IPS-20b (cell line): ENCODE results near the gene FABP6.
"Not testable (repeated sequence)": the region's sequence is repeated elsewhere in the genome, so short reads cannot be mapped to it uniquely, and the experiment has no call there.

ENCODE experiments used
- H3K27ac ChIP-seq: one replicate; pipeline ENCODE4 v1.5.1; 2013; ENCODE audit warnings: low read length
- H3K27me3 ChIP-seq: 2 replicates; pipeline ENCODE4 v1.6.1; 2013; ENCODE audit warnings: mild to moderate bottlenecking, low read length, inconsistent platforms; ENCODE audit not compliant: insufficient read depth
- H3K36me3 ChIP-seq: 2 replicates; pipeline ENCODE4 v1.6.1; 2013; ENCODE audit warnings: low read depth, mild to moderate bottlenecking, inconsistent platforms, low read length, moderate library complexity; ENCODE audit not compliant: insufficient read depth
- H3K4me1 ChIP-seq: 2 replicates; pipeline ENCODE4 v1.6.1; 2013; ENCODE audit warnings: mild to moderate bottlenecking, control low read depth, inconsistent platforms, low read length, moderate library complexity; ENCODE audit not compliant: insufficient read depth
- H3K4me3 ChIP-seq: 2 replicates; pipeline ENCODE4 v1.5.1; 2013; ENCODE audit warnings: mild to moderate bottlenecking, low read length, inconsistent platforms
- H3K9ac ChIP-seq: 2 replicates; pipeline ENCODE4 v1.6.1; 2013; ENCODE audit warnings: low read depth, mild to moderate bottlenecking, inconsistent platforms, low read length, moderate library complexity
- H3K9me3 ChIP-seq: 2 replicates; pipeline ENCODE4 v1.6.1; 2013; ENCODE audit warnings: mild to moderate bottlenecking, low read depth, low read length, inconsistent platforms; ENCODE audit not compliant: insufficient read depth

The FABP6 gene

GRCh38 chr5:160229190-160229742 is at the start of gene FABP6:
Gene FABP6, plus strand, starts transcription at chr5:160229506. Its CDS starts 52 bp downstream, at chr5:160229558.
- H3K9ac ChIP-seq, result no peak within 1 kb of the TSS
- no peak within 1 kb of the TSS for H3K4me3 ChIP-seq
- no peaks in the 10 kb centered on the region for H3K36me3 ChIP-seq
- no peak within 1 kb of the TSS for H3K27ac ChIP-seq
- 0 out of 2 replicates have a peak, but pooled peaks cover 4% of the 10 kb centered on the region for H3K9me3 ChIP-seq
- H3K27me3 ChIP-seq, result no peaks in the 10 kb centered on the region
- peaks cover 4% of the 10 kb centered on the region; the same call in 1 of the 2 replicates for H3K4me1 ChIP-seq

- H3K27me3 ChIP-seq, result no peaks in the 10 kb centered on the region
- peaks cover 4% of the 10 kb centered on the region; the same call in 1 of the 2 replicates for H3K4me1 ChIP-seq
- no peak overlapping the region for H3K27ac ChIP-seq
These were observed 48.4 kb upstream of the FABP6 start for GRCh38 chr5:160180931-160181330.

GRCh38 chr5:160181965-160182622 is 47.2 kb upstream of the FABP6 start:
- Histone ChIP-seq H3K9ac (no peak overlapping the region), H3K36me3 (no peaks in the 10 kb centered on the region), H3K4me1 (no peaks in the 10 kb centered on the region), H3K4me3 (no peak overlapping the region), H3K27me3 (no peaks in the 10 kb centered on the region), H3K9me3 (peaks cover 11% of the 10 kb centered on the region), H3K27ac (no peak overlapping the region)

More at GRCh38 chr5:160180931-160181330, 48.4 kb upstream of the FABP6 start:
- Histone ChIP-seq H3K9ac (no peak overlapping the region), H3K9me3 (no peaks in the 10 kb centered on the region), H3K4me3 (no peak overlapping the region), H3K36me3 (no peaks in the 10 kb centered on the region)

- H3K4me1 ChIP-seq, result no peaks in the 10 kb centered on the region; the same call in 1 of the 2 replicates
- H3K27ac ChIP-seq, result no peak overlapping the region
- H3K4me3 ChIP-seq, result no peak overlapping the region
- H3K36me3 ChIP-seq, result no peaks in the 10 kb centered on the region
- H3K27me3 ChIP-seq, result no peaks in the 10 kb centered on the region
- no peak overlapping the region for H3K9ac ChIP-seq
- H3K9me3 ChIP-seq, result peaks cover 13% of the 10 kb centered on the region
These were observed 46.2 kb upstream of the FABP6 start for GRCh38 chr5:160183075-160183474.

- Histone ChIP-seq H3K27me3 (no peaks in the 10 kb centered on the region), H3K36me3 (no peaks in the 10 kb centered on the region), H3K4me1 (peaks cover 5% of the 10 kb centered on the region; the same call in 1 of the 2 replicates), H3K9ac (no peak overlapping the region), H3K4me3 (no peak overlapping the region), H3K9me3 (peaks cover 13% of the 10 kb centered on the region), H3K27ac (no peak overlapping the region)
These were observed 43.5 kb upstream of the FABP6 start for GRCh38 chr5:160185626-160186360.

DNA sequence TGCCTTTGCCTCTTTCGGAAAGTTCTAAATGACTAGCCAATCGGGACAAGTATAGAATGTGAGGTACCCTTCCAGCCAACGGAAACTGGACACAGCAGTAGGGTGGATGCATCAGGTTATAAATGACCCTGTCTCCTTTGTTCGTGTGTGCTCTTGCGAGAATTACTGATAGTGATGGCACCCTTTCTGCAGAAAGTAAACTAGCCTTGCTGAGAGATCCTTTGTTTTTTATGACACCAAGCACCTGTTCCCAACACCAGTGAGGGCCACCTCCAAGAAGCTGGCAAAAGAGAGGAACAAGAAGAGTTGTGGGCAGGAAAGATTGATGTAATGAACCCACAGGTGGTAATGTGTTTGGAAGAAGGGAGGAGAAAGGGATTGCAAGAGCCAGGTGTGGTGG is 42.8 kb upstream of the FABP6 start:
- no peaks in the 10 kb centered on the region for H3K36me3 ChIP-seq
- no peak overlapping the region for H3K9ac ChIP-seq
- peaks cover 5% of the 10 kb centered on the region; the same call in 1 of the 2 replicates for H3K4me1 ChIP-seq
- no peaks in the 10 kb centered on the region for H3K27me3 ChIP-seq
- H3K27ac ChIP-seq, result no peak overlapping the region
- no peak overlapping the region for H3K4me3 ChIP-seq
- peaks cover 13% of the 10 kb centered on the region for H3K9me3 ChIP-seq

GRCh38 chr5:160187091-160187490 is 42.2 kb upstream of the FABP6 start:
- no peak overlapping the region for H3K27ac ChIP-seq
- H3K9ac ChIP-seq, result no peak overlapping the region
- no peaks in the 10 kb centered on the region for H3K36me3 ChIP-seq
- H3K4me1 ChIP-seq, result peaks cover 5% of the 10 kb centered on the region; the same call in 1 of the 2 replicates
- no peak overlapping the region for H3K4me3 ChIP-seq
- H3K27me3 ChIP-seq, result no peaks in the 10 kb centered on the region
- peaks cover 13% of the 10 kb centered on the region for H3K9me3 ChIP-seq

DNA sequence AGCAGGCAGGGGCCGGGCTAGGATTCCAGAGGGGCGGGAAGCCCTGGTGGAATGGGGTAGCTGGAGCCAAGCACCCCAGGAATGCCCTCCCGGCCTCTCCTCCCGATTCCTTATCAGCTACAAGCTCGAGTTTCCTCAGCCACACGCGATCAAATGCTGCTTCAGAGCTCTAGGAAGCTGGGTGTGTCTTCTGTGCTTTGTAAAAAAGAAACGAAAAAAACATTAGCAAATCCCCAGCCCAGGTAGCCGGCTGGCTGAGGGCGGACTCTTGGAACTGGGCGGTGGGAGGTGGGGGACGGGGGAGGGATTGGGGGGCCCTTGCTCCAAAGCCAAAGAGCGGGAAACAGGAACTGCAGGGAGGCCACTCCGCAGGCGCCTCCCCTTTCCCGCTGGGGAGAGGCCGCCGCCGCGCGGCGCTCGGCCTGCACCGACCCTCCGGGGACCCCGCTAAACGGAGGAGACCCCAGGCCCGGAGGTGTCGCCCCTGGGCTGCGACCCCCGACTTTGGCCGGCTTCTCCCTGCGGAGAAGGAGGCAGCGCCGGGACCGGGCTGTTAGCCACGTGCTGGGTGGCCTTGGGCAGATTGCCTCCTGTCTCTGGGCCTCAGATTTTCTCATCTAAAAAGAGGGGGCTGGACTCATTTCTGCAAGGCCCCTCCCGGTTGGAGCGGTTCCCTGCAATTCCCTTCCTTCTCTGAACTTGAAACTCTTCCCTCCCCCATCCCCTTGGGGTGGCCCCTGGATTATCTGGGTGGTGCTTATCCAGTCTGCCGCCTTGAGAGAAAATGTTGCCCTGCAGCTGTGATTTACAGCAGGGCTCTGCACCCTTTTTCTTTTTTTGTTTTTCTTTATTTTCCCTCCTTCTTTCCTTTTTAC is 40.9 kb upstream of the FABP6 start:
- no peaks in the 10 kb centered on the region for H3K36me3 ChIP-seq
- peak overlapping the region; percentile 77 for H3K27ac ChIP-seq
- H3K4me1 ChIP-seq, result peaks cover 5% of the 10 kb centered on the region; the same call in 1 of the 2 replicates
- peaks cover 13% of the 10 kb centered on the region for H3K9me3 ChIP-seq
- peak overlapping the region; percentile 88 for H3K9ac ChIP-seq
- no peaks in the 10 kb centered on the region for H3K27me3 ChIP-seq
- peak overlapping the region; percentile 55; the same call in 1 of the 2 replicates for H3K4me3 ChIP-seq

DNA sequence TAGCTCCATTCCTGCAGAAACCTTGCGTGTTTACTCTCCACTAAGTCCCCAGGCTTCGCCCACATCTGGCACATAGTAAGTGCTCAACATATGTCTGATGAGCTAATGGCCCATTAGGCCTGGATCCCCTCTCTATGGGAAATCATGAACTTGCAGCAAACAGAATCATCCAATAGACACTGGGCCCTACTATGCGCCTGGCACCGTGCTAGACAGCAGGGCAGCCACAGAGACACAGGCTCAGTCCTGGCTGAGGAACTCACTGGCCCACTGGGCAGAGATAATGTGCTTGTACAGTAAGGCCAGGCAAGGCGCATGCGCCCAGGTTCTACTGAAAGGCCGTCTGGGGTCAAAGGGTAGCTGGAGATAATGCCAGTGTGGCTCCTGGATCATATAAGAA is 36.9 kb upstream of the FABP6 start:
- no peaks in the 10 kb centered on the region for H3K36me3 ChIP-seq
- H3K9me3 ChIP-seq, result no peaks in the 10 kb centered on the region
- H3K4me3 ChIP-seq, result no peak overlapping the region
- peaks cover 8% of the 10 kb centered on the region; the same call in 1 of the 2 replicates for H3K4me1 ChIP-seq
- no peak overlapping the region for H3K27ac ChIP-seq
- no peaks in the 10 kb centered on the region for H3K27me3 ChIP-seq
- no peak overlapping the region for H3K9ac ChIP-seq

DNA sequence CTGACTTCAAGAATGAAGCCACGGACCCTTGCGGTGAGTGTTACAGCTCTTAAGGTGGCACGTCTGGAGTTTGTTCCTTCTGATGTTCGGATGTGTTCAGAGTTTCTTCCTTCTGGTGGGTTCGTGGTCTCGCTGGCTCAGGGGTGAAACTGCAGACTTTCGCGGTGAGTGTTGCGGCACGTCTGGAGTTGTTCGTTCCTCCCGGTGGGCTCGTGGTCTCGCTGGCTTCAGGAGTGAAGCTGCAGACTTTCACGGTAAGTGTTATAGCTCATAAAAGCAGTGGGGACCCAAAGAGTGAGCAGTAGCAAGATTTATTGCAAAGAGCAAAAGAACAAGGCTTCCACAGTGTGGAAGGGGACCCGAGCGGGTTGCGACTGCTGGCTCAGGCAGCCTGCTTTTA is 36.2 kb upstream of the FABP6 start:
- not testable (repeated sequence) for H3K27me3 ChIP-seq, H3K9me3 ChIP-seq, H3K9ac ChIP-seq, H3K36me3 ChIP-seq, H3K4me3 ChIP-seq, H3K27ac ChIP-seq
- peaks cover 12% of the 10 kb centered on the region; the same call in 1 of the 2 replicates for H3K4me1 ChIP-seq

DNA sequence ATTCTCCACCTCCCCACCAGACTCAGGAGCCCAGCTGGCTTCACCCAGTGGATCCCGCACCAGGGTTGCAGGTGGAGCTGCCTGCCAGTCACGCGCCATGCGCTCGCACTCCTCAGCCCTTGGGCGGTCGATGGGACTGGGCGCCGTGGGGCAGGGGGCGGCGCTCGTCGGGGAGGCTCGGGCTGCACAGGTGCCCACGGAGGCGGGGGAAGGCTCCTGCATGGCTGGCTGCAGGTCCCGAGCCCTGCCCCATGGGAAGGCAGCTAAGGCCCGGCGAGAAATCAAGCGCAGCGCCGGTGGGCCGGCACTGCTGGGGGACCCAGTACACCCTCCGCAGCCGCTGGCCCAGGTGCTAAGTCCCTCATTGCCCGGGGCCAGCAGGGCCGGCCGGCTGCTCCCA is 35.5 kb upstream of the FABP6 start:
- H3K4me1 ChIP-seq, result peaks cover 17% of the 10 kb centered on the region
- H3K4me3 ChIP-seq, H3K27me3 ChIP-seq, H3K36me3 ChIP-seq, H3K9ac ChIP-seq, H3K9me3 ChIP-seq, H3K27ac ChIP-seq: not testable (repeated sequence)
